Immature natural killer cell (primary cell): ENCODE results near the gene GOLGA6L4. TPM values are rescaled to one million over a fixed set of nuclear protein-coding genes. Genes with fewer than 3 reads are reported as not detected.
A peak's percentile ranks its signal among the peaks of the same experiment; 100 is the strongest.
"Not testable (repeated sequence)": the region's sequence is repeated elsewhere in the genome, so short reads cannot be mapped to it uniquely, and the experiment has no call there.

Source experiments
- DNase-seq, 3 donors: peaks; one replicate each; pipeline ENCODE4 v3.0.0; 2022; ENCODE audit warnings: mixed read lengths in 1 of 3
- H3K27ac Mint-ChIP-seq, 6 donors: one replicate each; pipeline ENCODE4 v1.8.0; 2020; ENCODE audit warnings: mixed read lengths in 6 of 6, mild to moderate bottlenecking in 5 of 6, inconsistent platforms in 4 of 6, moderate library complexity in 3 of 6
- H3K27me3 Mint-ChIP-seq, 3 donors: one replicate each; pipeline ENCODE4 v1.8.0; 2020 to 2021; ENCODE audit warnings: low read depth in 3 of 3, mild to moderate bottlenecking in 3 of 3, mixed read lengths in 3 of 3, moderate library complexity in 3 of 3, inconsistent platforms in 1 of 3
- H3K36me3 Mint-ChIP-seq, 3 donors: one replicate each; pipeline ENCODE4 v1.8.0; 2020; ENCODE audit warnings: mixed read lengths in 3 of 3, inconsistent platforms in 2 of 3, mild to moderate bottlenecking in 2 of 3
- H3K4me1 Mint-ChIP-seq, 2 donors: one replicate each; pipeline ENCODE4 v1.8.0; 2020; ENCODE audit warnings: inconsistent platforms in 2 of 2, mild to moderate bottlenecking in 2 of 2, mixed read lengths in 2 of 2, moderate library complexity in 1 of 2
- H3K4me3 Mint-ChIP-seq, 5 donors: one replicate each; pipeline ENCODE4 v1.8.0; 2020; ENCODE audit warnings: mild to moderate bottlenecking in 5 of 5, mixed read lengths in 5 of 5, inconsistent platforms in 3 of 5, moderate library complexity in 3 of 5
- H3K9me3 Mint-ChIP-seq, 6 donors: one replicate each; pipeline ENCODE4 v1.8.0; 2020; ENCODE audit warnings: mild to moderate bottlenecking in 6 of 6, mixed read lengths in 6 of 6, inconsistent platforms in 4 of 6, moderate library complexity in 3 of 6
- polyA plus RNA-seq, 3 donors: library from polyadenylated mRNA; unstranded; fragments of 300-500 nt; fragmentation: Illumina TruSeq; gene quantifications; one replicate each; pipeline ENCODE4 v1.2.3, GENCODE V29; 2021

The GOLGA6L4 gene, protein sequence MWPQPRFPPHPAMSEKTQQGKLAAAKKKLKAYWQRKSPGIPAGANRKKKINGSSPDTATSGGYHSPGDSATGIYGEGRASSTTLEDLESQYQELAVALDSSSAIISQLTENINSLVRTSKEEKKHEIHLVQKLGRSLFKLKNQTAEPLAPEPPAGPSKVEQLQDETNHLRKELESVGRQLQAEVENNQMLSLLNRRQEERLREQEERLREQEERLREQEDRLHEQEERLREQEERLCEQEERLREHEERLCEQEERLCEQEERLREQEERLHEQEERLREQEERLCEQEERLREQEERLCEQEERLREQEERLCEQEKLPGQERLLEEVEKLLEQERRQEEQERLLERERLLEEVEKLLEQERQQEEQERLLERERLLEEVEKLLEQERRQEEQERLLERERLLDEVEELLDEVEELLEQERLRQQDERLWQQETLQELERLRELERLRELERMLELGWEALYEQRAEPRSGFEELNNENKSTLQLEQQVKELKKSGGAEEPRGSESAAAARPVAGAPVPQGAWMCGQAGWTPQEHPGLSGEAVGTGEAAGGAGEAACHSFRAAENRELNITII
- polyA plus RNA-seq: under 1 TPM in 1 of 3 donors, not detected in 2; 0.05 TPM

DNA sequence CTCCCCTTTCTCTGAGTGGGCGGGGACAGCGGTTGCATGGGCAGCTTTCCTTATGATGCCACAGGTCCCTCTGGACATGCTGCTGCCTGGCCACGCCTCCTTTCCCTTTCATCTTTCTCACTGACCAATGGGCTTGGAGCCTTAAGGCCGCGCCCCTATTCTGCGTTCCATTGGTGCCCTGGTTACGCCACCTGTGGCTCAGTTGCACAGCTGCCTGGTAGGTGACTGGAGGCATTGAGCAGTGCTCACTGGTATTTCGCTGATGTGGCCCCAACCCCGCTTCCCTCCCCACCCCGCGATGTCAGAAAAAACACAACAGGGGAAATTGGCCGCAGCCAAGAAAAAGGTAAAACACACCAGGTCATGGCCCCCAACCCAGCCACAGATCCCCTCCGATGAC lies at the start of gene GOLGA6L4:
GOLGA6L4 (plus strand) TSS at position 201 of the 400 bp plus-strand sequence; CDS start at position 263, 62 bp downstream.
- H3K27me3 Mint-ChIP-seq, H3K36me3 Mint-ChIP-seq, H3K9me3 Mint-ChIP-seq, H3K4me3 Mint-ChIP-seq, H3K27ac Mint-ChIP-seq, DNase-seq, H3K4me1 Mint-ChIP-seq: not testable (repeated sequence)

DNA sequence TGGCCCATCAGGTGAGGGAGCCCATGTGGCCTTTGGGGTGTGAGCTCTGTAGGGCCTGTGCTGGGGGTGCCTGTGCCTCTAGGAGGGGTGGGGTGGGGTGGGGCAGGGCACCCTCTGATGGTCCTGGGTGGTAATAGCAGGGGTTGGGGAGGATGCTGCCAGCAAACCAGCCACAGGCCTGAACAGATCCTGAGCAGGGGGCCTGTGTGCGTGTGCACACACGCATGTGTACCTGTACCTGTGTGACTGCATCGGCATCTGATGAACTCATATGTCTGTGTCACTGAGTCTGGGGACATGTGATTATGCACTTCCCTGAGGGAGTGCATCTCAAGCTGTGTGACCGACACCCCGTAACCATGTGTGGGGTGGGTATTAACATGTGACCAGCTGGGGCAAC lies 42.6 kb upstream of the GOLGA6L4 start:
- not testable (repeated sequence) for H3K27me3 Mint-ChIP-seq, H3K4me1 Mint-ChIP-seq, DNase-seq, H3K27ac Mint-ChIP-seq, H3K36me3 Mint-ChIP-seq, H3K4me3 Mint-ChIP-seq, H3K9me3 Mint-ChIP-seq

DNA sequence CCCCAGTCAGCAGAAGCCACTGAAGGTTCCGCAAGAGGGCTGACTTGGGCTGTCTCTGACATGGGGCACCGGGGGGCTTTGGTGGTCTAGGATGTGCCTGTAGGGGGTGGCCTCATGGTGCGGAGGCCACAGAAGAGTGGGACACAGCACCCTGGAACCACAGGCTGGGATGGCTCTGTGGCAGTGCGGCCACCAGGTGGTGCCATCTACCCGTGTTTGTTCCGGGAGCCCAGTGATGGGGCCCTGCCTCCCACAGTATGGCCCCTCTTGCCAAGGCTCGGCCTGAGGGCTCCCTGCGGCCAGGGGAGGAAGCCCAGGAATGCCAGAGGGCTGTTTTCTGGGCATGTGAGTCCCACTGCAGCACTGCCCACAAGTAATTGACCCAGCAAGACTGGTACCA lies 40.0 kb upstream of the GOLGA6L4 start:
- not testable (repeated sequence) for H3K4me3 Mint-ChIP-seq, H3K27me3 Mint-ChIP-seq, H3K4me1 Mint-ChIP-seq, DNase-seq, H3K9me3 Mint-ChIP-seq, H3K36me3 Mint-ChIP-seq, H3K27ac Mint-ChIP-seq

DNA sequence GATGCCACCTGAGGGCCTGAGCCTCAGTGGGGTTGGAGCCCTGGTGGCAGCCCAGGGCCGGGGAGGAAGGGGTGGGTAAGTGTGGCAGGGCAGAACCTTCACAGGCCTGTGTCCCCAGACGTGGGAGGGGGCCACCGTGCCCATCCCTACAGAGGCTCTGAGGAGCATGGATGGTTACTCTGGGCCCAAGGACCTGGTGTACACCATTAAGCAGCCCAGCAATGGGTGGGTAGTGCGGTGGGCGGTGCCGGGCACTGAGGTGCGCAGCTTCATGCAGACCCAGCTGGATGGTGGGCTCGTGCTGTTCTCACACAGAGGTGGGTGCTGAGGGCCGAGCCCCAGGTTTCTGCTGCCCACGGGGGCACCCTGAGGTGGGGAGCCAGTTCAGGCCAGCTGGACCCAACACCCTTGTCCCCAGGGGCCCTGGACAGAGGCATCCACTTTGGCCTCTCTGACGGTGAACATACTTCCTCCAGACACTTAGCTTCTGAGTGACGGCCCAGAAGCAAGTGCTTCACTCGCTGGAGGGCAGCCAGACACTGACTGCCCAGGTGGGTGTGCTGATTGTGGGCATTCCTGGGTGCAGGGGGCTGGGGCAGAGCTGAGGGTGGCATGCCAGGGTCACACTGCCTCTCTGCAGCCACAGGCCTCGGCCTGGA lies 38.9 kb upstream of the GOLGA6L4 start:
- not testable (repeated sequence) for H3K36me3 Mint-ChIP-seq, H3K27ac Mint-ChIP-seq, H3K9me3 Mint-ChIP-seq, H3K27me3 Mint-ChIP-seq, DNase-seq, H3K4me3 Mint-ChIP-seq, H3K4me1 Mint-ChIP-seq

DNA sequence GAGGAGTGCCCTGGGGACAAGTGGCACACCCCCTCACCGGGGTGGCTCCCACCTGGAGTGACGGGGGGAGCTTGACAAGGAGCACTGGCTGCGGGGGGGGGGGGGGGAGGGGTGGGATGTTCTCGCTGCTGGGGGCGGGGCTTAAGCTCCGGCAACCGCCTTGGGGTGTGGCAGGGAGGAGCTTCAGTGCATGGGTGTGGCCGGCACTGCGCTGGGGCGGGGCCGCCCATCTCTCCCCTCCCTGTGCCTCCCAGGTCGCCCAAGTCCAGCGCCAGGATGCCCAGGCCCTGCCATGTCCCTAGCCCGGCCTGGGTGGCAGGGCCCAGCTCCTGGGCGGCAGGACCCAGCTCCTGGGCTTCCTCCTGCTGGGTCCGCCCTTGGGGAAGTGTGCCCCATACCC lies 35.7 kb upstream of the GOLGA6L4 start:
- H3K9me3 Mint-ChIP-seq, H3K4me3 Mint-ChIP-seq, H3K4me1 Mint-ChIP-seq, H3K36me3 Mint-ChIP-seq, H3K27ac Mint-ChIP-seq, H3K27me3 Mint-ChIP-seq, DNase-seq: not testable (repeated sequence)

DNA sequence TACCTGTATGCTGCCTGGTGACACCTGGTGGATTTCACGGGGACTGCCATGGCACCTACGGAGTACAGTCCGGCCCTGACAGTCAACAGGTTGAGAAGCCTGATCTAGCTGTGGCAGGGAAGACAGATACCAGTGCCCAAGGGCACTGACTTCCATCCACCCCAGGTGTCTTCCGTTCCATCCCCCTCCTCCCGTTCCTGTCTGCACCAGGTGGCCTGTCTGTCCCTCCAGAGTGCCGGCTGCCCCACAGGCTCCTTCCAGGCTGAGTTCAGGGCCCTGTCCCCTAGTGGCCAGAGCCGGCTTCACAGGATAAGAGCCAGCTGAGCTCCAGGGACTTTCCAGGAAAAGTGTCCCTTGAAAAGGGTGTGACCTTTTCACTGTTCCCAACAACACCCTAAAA lies 10.9 kb downstream of the GOLGA6L4 start:
- not testable (repeated sequence) for H3K27me3 Mint-ChIP-seq, H3K9me3 Mint-ChIP-seq, H3K4me1 Mint-ChIP-seq, H3K27ac Mint-ChIP-seq, H3K36me3 Mint-ChIP-seq
- DNase-seq: peak in 2 of 3 donors; percentile 14 to 18
- H3K4me3 Mint-ChIP-seq: peak overlapping the region in 3 of 5 donors; percentile 53 to 67 (median 66)
